IPS DF 6.9 (cell line): ENCODE results near the gene PIAS3.
"Not testable (repeated sequence)": the region's sequence is repeated elsewhere in the genome, so short reads cannot be mapped to it uniquely, and the experiment has no call there.

Experiments
- DNase-seq: peaks from one replicate; pipeline ENCODE4 v3.0.0-alpha.2; 2013; ENCODE audit warnings: low read depth, low spot score
- H3K27ac ChIP-seq: one replicate; pipeline ENCODE4 v1.5.1; 2013; ENCODE audit warnings: low read length, control low read depth
- H3K27me3 ChIP-seq: 2 replicates; pipeline ENCODE4 v1.6.1; 2013; ENCODE audit warnings: mild to moderate bottlenecking, low read length; ENCODE audit not compliant: control insufficient read depth, insufficient read depth
- H3K36me3 ChIP-seq: 2 replicates; pipeline ENCODE4 v1.6.1; 2013; ENCODE audit warnings: low read length; ENCODE audit not compliant: control insufficient read depth, insufficient read depth
- H3K4me1 ChIP-seq: 2 replicates; pipeline ENCODE4 v1.6.1; 2013; ENCODE audit warnings: low read length; ENCODE audit not compliant: control insufficient read depth, insufficient read depth
- H3K4me3 ChIP-seq: 2 replicates; pipeline ENCODE4 v1.5.1; 2013; ENCODE audit warnings: mild to moderate bottlenecking, low read length
- H3K9me3 ChIP-seq: 2 replicates; pipeline ENCODE4 v1.6.1; 2013; ENCODE audit warnings: low read length, inconsistent platforms; ENCODE audit not compliant: control insufficient read depth, insufficient read depth
- WGBS: extraction: QIAGEN DNeasy Blood & Tissue Kit; methylation state at CpG from one replicate; pipeline ENCODE4 v1.1.7; 2013; ENCODE audit warnings: mixed read lengths, missing lambda C conversion rate; ENCODE audit not compliant: insufficient read length, insufficient coverage; 5-methylcytosine and 5-hydroxymethylcytosine counted together

PIAS3 gene

DNA sequence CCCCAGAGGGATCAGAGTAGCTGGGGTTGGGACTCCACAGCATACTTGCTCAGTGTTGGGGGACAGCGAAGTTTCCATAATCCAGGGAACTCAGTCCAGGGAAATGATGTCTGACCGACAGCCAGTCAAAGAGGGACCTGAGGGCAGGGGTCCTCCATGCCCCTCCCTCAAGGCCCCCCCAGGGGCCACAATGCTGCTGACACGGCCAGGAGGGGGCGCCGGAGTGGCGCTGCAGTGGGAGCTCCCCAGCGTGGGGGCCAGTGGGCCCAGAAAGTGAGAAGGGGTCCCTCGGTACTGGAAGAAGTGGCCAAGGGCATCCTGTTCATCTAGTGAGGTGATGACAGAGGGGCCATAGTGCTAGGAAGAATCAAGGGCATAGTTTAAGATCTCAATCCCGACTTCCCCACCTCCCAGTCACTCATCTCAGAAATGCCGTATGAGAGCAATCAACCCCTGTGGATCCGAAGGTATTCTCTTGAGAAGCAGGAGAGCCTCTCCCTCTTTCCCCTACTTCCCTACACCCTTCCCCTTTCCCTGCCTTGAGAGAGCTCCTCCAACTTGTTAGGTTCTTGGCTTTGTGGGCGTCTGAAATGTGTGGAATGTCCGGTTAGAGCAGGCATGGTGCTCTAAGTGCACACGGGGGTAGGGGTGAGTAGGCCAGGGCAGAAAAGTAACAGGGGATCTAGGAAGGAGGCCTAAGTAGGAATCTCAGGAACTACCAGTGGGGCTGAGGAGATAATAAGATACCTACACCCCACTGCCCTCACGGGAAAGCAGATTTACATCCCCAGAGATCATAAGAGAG is 9.3 kb downstream of the PIAS3 start:
- no CpG with 5 or more reads among the region's 15 CpGs for WGBS
- no peak for DNase-seq
- no peaks in the 10 kb centered on the region for H3K9me3 ChIP-seq
- H3K4me3 ChIP-seq: no peak overlapping the region
- no peaks in the 10 kb centered on the region for H3K27me3 ChIP-seq
- H3K36me3 ChIP-seq: peaks cover 21% of the 10 kb centered on the region
- no peak overlapping the region for H3K27ac ChIP-seq
- peaks cover 1% of the 10 kb centered on the region; the same call in 1 of the 2 replicates for H3K4me1 ChIP-seq

GRCh38 chr1:145847827-145848226 is 11.1 kb downstream of the PIAS3 start:
- Histone ChIP-seq H3K36me3 (peaks cover 13% of the 10 kb centered on the region), H3K9me3 (no peaks in the 10 kb centered on the region), H3K4me1 (peaks cover 1% of the 10 kb centered on the region; the same call in 1 of the 2 replicates), H3K4me3 (no peak overlapping the region), H3K27ac (no peak overlapping the region), H3K27me3 (no peaks in the 10 kb centered on the region)
- DNase-seq: no peak
- no CpG with 5 or more reads among the region's 3 CpGs for WGBS

DNA sequence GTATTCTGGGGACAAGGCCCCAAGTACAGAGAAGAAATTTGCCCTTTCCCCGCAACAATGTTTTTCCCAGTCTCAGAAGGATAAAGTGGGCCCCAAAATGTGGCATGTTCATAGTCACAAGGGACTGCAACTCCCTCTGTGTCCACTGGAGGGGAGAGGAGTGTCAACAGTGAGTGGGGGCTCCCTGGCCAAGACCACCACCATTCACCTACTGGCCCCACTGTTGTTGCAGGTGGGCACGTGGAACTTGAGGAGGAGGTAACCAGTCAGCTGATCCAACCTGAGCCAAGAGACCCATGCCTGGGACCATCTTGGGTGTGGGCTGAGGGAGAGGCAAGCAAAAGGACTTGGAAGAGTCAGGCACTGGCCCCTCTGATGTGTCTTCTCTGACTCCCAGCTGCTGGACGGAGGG is 12.7 kb downstream of the PIAS3 start:
- WGBS: no CpG with 5 or more reads among the region's 3 CpGs
- peak overlapping the region; percentile 66; the same call in 1 of the 2 replicates for H3K4me3 ChIP-seq
- peaks cover 15% of the 10 kb centered on the region for H3K36me3 ChIP-seq
- peak; percentile 22 for DNase-seq
- no peak overlapping the region for H3K27ac ChIP-seq
- H3K4me1 ChIP-seq: peaks cover 1% of the 10 kb centered on the region; the same call in 1 of the 2 replicates
- H3K9me3 ChIP-seq: no peaks in the 10 kb centered on the region
- no peaks in the 10 kb centered on the region for H3K27me3 ChIP-seq

- peaks cover 19% of the 10 kb centered on the region for H3K36me3 ChIP-seq
These were observed 13.2 kb downstream of the PIAS3 start, which contains the start of gene NUDT17 for GRCh38 chr1:145845514-145846161. Gene NUDT17 (plus strand): TSS chr1:145845630. CDS start chr1:145845641, 11 bp downstream.

GRCh38 chr1:145845144-145845513 is 13.8 kb downstream of the PIAS3 start:
- no peak for DNase-seq
- Histone ChIP-seq H3K4me1 (peaks cover 1% of the 10 kb centered on the region; the same call in 1 of the 2 replicates), H3K4me3 (no peak overlapping the region; the same call in 1 of the 2 replicates), H3K9me3 (no peaks in the 10 kb centered on the region), H3K36me3 (peaks cover 14% of the 10 kb centered on the region), H3K27ac (no peak overlapping the region), H3K27me3 (no peaks in the 10 kb centered on the region)
- 100% methylated on average over 3 of the region's 4 CpGs for WGBS

More at GRCh38 chr1:145845514-145846161, 13.2 kb downstream of the PIAS3 start, which contains the start of gene NUDT17:
- H3K27me3 ChIP-seq: no peaks in the 10 kb centered on the region
- no peak within 1 kb of the TSS for H3K27ac ChIP-seq
- WGBS: no CpG with 5 or more reads among the region's 50 CpGs
- H3K9me3 ChIP-seq: no peaks in the 10 kb centered on the region
- H3K4me1 ChIP-seq: peaks cover 1% of the 10 kb centered on the region; the same call in 1 of the 2 replicates
- peak within 1 kb of the TSS; percentile 66 for H3K4me3 ChIP-seq
- peak; percentile 52 for DNase-seq

- peaks cover 8% of the 10 kb centered on the region; the same call in 1 of the 2 replicates for H3K36me3 ChIP-seq
These were observed 15.8 kb downstream of the PIAS3 start for GRCh38 chr1:145843031-145843430.

DNA sequence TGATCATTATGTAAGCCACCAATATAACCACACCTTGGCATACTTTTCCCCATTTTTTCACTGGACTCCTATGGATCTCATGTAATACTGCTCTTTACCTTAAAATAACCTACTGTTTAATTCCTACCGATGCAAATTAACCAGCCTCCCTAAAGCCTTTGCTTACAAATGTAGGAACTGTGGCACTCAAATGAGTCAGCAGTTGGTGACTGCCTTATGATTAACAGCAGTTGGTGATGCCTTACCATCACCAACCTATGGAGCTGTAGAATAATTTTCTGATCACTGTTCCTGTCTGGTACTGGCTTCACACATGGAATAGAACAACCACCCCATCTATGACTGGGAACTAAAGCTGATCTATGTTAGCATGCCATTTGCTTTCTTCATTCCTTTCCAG is 21.2 kb downstream of the PIAS3 start:
- Histone ChIP-seq H3K4me1 (no peaks in the 10 kb centered on the region), H3K9me3 (no peaks in the 10 kb centered on the region), H3K27me3 (no peaks in the 10 kb centered on the region), H3K27ac (no peak overlapping the region), H3K4me3 (no peak overlapping the region), H3K36me3 (peaks cover 28% of the 10 kb centered on the region; the same call in 1 of the 2 replicates)
- no peak for DNase-seq
- no CpG with 5 or more reads among the region's 1 CpG for WGBS

More at GRCh38 chr1:145843031-145843430, 15.8 kb downstream of the PIAS3 start:
- Histone ChIP-seq H3K27ac (no peak overlapping the region), H3K4me1 (peaks cover 1% of the 10 kb centered on the region; the same call in 1 of the 2 replicates), H3K9me3 (no peaks in the 10 kb centered on the region), H3K27me3 (no peaks in the 10 kb centered on the region), H3K4me3 (no peak overlapping the region)
- WGBS: no CpG with 5 or more reads among the region's 3 CpGs
- no peak for DNase-seq

GRCh38 chr1:145830810-145831209 is 28.1 kb downstream of the PIAS3 start:
- not testable (repeated sequence) for H3K27ac ChIP-seq, DNase-seq, H3K27me3 ChIP-seq, H3K4me3 ChIP-seq, H3K4me1 ChIP-seq, H3K9me3 ChIP-seq
- peaks cover 29% of the 10 kb centered on the region; the same call in 1 of the 2 replicates for H3K36me3 ChIP-seq
- WGBS: no CpG with 5 or more reads among the region's 2 CpGs

DNA sequence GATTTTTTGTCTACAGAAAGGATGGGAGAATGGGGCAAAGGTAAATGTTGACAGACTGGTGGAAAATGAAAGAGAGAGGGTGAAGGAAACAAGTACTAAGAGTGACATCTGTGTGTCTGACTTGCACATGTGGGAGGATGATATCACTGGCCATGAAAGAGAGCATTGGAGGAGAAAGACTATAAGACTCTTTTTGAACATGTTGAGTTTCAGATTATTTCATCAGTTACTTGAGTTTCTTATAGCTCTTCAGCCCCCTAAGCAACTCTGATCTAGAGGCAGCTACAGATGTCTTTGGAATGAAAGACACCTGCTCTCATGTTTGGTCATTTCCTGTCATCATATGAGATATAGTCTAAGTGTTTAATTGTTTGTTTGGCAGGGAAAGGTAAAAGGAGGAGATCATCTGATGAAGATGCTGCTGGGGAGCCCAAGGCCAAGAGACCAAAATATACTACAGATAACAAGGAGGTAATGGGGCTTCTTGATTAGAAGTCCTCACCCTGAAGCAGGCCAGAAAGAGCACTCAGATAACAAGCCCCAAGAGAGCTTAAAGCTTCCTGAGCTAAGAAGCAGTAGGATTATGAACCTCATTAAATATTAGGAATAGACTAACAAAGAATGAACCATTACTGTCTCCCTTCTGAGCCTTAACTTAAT is 30.4 kb downstream of the PIAS3 start:
- Histone ChIP-seq H3K27ac (no peak overlapping the region), H3K27me3 (no peaks in the 10 kb centered on the region), H3K4me1 (no peaks in the 10 kb centered on the region), H3K36me3 (peaks cover 21% of the 10 kb centered on the region; the same call in 1 of the 2 replicates), H3K4me3 (no peak overlapping the region), H3K9me3 (no peaks in the 10 kb centered on the region)
- no peak for DNase-seq

DNA sequence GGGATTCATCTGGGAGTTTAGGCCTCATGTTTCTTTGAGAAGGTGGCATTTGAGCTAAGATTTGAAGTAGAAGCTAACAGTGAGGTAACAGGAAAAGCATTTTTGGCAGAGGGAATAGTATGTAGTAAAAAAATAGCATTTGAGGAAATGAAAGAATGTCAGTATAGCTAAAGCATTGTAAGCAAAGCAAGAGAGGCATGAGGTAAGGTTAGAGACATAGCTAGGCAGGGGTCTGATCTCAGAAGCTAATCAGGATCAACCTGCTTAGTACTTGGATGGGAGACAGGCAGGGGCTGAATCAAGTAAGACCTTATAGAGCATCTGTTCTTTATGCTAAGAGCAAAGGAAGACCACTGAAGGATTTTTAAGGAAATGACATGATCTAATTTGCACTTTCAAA is 30.9 kb downstream of the PIAS3 start:
- DNase-seq: no peak
- H3K27me3 ChIP-seq: no peaks in the 10 kb centered on the region
- H3K36me3 ChIP-seq: peaks cover 16% of the 10 kb centered on the region; the same call in 1 of the 2 replicates
- H3K4me3 ChIP-seq: no peak overlapping the region
- no peaks in the 10 kb centered on the region for H3K9me3 ChIP-seq
- H3K27ac ChIP-seq: no peak overlapping the region
- H3K4me1 ChIP-seq: no peaks in the 10 kb centered on the region
